PFSK-1 (cell line): ENCODE measurements around the gene NID1.

Experiments used
- FOXP2 ChIP-seq: optimal IDR thresholded peaks from 2 replicates; pipeline ENCODE3; 2011; ENCODE audit warnings: borderline replicate concordance, control low read depth, inconsistent platforms; ENCODE audit not compliant: insufficient read depth; ENCODE audit errors: extremely low read length, extremely low read depth
- POLR2AphosphoS5 ChIP-seq: IDR thresholded peaks from 2 replicates; pipeline ENCODE4 v1.6.1; 2012; ENCODE audit warnings: low read depth, mild to moderate bottlenecking, control low read depth, low read length, moderate library complexity
- SIN3A ChIP-seq: IDR thresholded peaks from 2 replicates; pipeline ENCODE4 v1.6.1; 2012; ENCODE audit warnings: mild to moderate bottlenecking, low read length, moderate library complexity, borderline replicate concordance; ENCODE audit not compliant: insufficient read depth
- TAF1 ChIP-seq: IDR thresholded peaks from 2 replicates; pipeline ENCODE4 v1.6.1; 2012; ENCODE audit warnings: low read length, control low read depth, borderline replicate concordance; ENCODE audit not compliant: insufficient read depth
- TF ChIP-seq, protein P1 (sequence below), 2 experiments: IDR thresholded peaks; 2 replicates each; pipeline versions ENCODE4 v1.6.1 to v1.8.0; 2011 to 2012; ENCODE audit warnings: low read depth in 2 of 2, low read length in 2 of 2, control low read depth in 1 of 2, inconsistent platforms in 1 of 2, mild to moderate bottlenecking in 1 of 2, moderate library complexity in 1 of 2; ENCODE audit not compliant: insufficient read depth in 1 of 2

NID1 gene

DNA sequence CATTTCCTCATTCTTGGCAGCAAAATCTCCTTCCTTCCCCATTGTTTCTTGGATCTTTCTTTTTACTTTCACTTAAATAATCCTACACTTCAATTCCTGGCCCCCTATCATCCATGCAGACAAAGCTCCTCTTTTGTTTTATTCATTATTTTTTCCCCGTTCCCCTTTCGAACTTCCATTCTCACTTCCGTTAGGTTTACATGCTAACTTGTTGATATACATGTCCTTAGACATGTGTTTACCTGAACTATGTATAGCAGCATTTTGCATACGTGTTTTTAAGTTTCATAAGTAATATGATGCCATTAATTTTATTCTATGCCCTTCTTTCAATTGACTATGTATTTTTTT is 131.1 kb downstream of the NID1 start:
- TF ChIP-seq POLR2AphosphoS5 (no peak), FOXP2 (no peak), TAF1 (no peak)
- TF ChIP-seq, protein P1, sequence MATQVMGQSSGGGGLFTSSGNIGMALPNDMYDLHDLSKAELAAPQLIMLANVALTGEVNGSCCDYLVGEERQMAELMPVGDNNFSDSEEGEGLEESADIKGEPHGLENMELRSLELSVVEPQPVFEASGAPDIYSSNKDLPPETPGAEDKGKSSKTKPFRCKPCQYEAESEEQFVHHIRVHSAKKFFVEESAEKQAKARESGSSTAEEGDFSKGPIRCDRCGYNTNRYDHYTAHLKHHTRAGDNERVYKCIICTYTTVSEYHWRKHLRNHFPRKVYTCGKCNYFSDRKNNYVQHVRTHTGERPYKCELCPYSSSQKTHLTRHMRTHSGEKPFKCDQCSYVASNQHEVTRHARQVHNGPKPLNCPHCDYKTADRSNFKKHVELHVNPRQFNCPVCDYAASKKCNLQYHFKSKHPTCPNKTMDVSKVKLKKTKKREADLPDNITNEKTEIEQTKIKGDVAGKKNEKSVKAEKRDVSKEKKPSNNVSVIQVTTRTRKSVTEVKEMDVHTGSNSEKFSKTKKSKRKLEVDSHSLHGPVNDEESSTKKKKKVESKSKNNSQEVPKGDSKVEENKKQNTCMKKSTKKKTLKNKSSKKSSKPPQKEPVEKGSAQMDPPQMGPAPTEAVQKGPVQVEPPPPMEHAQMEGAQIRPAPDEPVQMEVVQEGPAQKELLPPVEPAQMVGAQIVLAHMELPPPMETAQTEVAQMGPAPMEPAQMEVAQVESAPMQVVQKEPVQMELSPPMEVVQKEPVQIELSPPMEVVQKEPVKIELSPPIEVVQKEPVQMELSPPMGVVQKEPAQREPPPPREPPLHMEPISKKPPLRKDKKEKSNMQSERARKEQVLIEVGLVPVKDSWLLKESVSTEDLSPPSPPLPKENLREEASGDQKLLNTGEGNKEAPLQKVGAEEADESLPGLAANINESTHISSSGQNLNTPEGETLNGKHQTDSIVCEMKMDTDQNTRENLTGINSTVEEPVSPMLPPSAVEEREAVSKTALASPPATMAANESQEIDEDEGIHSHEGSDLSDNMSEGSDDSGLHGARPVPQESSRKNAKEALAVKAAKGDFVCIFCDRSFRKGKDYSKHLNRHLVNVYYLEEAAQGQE (IDR thresholded peaks at IDR 0.05; ENCODE audit: insufficient read depth in 1 of 2, low read depth in 2 of 2, low read length in 2 of 2), result no peak

DNA sequence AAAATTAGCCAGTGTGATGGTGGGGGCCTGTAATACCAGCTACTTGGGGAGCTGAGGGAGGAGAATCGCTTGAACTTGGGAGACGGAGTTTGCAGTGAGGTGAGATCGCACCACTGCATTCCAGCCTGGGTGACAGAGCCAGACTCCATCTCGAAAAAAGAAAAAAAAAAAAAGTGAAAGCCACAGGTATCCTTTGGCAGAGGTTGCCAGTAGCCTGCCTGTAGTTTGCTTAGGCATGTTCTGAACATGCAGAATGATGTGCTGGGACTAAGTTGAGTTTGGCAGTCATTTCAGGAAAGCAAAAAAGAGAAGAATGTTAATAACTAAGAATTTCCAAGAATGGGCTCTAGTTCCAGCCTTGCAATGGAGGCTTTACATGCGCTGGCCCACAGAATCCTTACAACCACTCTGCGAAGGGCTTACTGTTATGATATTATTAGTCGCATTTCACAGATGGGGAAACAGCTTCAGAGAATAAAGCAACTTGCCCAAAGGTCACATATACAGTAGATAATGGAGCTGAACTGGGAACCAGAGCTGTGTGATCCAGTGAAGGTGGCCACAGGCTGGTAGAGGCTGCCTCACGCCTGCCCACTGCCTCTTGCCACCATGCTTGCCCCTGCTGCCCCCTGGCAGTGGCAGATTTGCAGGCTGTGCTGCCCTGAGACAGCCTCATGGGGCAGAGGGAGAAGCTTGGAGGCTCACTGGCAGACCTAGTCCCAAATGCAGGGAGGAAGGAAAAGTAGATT is 131.7 kb downstream of the NID1 start:
- TF ChIP-seq FOXP2 (no peak), POLR2AphosphoS5 (no peak), TAF1 (no peak), SIN3A (no peak)
- TF ChIP-seq, protein P1 (IDR thresholded peaks at IDR 0.05; ENCODE audit: insufficient read depth in 1 of 2, low read depth in 2 of 2, low read length in 2 of 2), result no peak

DNA sequence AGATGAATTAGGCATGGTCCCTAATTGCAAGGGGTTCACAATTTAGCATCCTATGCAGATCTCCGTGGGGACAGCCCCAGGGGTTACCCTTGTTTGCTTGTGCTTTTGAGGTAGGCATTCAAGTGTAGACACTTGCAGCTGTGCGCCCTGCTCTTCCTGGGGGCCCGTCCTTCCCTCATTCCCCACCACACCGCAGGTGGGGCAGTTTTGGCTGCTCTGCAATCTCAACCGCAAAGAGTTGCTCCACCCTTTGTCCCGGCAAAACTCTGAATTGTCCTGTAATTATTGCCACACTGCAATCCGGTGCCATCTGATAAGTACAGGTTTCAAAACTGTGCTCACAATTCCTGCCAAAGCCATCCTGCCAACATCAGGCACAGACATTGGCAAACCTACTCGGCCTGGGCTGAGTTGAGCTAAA is 132.8 kb downstream of the NID1 start:
- TF ChIP-seq FOXP2 (no peak), TAF1 (no peak)
- TF ChIP-seq, protein P1 (IDR thresholded peaks at IDR 0.05; ENCODE audit: insufficient read depth in 1 of 2, low read depth in 2 of 2, low read length in 2 of 2), result no peak

DNA sequence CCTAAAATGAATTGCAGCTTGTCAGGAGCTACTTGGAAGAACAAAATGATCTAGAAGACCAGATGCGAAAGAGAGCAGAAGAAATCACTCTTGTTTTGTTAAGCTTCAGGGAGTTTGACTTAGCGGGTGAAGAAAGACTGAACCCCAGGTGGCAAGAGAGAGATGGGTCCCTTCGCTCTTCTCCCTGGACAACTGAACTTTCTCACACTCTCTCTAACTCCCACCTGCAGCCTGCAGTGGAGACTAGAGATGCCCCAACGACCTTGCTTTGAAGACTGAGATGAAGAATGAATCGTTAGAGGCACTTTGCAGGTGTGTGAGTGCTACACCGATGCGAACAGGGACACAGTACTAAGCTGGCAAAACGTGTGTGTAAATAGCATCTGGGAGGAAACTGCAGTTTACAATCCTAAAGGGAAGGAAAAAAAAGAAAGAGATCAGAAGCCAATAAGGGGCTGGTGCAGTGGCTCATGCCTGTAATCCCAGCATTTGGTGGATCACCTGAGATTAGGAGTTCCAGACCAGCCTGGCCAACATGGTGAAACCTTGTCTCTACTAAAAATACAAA is 133.6 kb downstream of the NID1 start:
- no peak for TF ChIP-seq FOXP2
- TF ChIP-seq TAF1, result no peak
- TF ChIP-seq, protein P1 (IDR thresholded peaks at IDR 0.05; ENCODE audit: insufficient read depth in 1 of 2, low read depth in 2 of 2, low read length in 2 of 2), result no peak
- no peak for TF ChIP-seq SIN3A
- no peak for TF ChIP-seq POLR2AphosphoS5

DNA sequence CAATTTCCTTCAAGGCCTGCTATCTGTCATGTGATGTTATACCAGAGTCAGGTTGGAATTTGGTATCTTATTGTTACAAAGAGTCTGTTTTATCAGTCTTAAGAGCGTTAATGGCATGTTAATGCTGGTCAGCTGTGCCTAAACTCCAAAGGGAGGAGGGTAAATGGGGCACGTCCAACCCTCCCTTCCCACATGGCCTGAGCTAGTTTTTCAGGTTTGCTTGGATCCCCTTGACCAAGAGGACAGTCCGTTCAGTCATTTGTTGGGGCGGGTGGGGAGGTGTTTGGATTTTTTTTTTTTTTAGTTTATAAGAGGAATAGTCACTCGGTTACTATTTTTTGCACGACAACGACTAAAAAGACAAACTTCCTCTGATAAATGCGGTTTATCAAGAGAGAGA is 134.3 kb downstream of the NID1 start:
- no peak for TF ChIP-seq POLR2AphosphoS5
- TF ChIP-seq FOXP2, result no peak
- TF ChIP-seq TAF1, result no peak
- TF ChIP-seq, protein P1 (IDR thresholded peaks at IDR 0.05; ENCODE audit: insufficient read depth in 1 of 2, low read depth in 2 of 2, low read length in 2 of 2), result no peak
- no peak for TF ChIP-seq SIN3A
